Measurements from ENCODE around the gene FLOT2. TPM values are rescaled to one million over a fixed set of nuclear protein-coding genes. Genes with fewer than 3 reads are reported as not detected.

FLOT2 gene
- polyA plus RNA-seq, 2 of the 4 experiments (the other 2 are of a cell fraction): 66.4 to 78.6 TPM

DNA sequence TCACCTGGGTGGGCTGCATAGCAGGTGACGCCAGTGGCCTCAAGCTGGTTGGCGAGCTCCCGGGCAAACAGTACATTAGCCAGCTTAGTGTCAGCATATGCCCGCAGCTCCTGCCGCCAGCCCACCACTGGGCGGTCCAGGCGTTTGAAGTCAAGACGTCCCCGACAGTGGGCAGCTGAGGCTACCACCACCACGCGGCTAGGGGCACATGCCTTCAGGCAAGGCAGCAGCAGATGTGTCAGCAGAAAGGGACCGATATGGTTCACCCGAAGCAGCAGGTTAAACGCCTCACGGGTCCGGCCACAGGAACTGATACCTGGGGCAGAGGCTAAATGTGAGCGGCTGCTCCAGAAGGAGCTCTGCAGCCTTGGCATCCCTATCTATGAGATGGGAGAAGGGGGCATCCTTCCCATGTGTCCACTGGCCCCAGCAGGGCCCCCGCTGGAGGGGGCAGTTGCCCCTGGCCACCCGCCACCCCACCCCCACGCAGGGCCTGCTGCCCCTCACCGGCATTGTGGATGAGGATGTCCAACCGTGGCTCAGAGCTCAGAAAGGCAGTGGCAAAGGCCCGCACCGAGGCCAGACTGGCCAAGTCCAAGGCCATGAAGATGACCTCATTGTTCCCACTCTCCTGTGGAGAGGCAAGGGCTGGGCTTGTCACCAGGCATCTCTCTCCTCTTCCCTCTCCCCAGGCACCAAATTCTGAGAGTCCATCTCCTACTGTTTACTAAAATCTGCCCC lies 3.6 kb upstream of the FLOT2 start:
- Histone ChIP-seq H3K4me2 (peak overlapping the region; percentile 95; the same call in 2 of the 3 replicates), H3K9me3 (no peaks in the 10 kb centered on the region), H3K27ac (no peak overlapping the region), H3K4me1 (peaks cover 17% of the 10 kb centered on the region), H3K4me3 (no peak overlapping the region)
- ChIA-PET POLR2A (interaction anchor here (0.9 kb wide), 1 partner anchor 181 kb away, joined by 4 read pairs; the partner anchor contains the start of gene RPL23A), CTCF (interaction anchor here (0.6 to 34.7 kb wide), 14 partner anchors 10 to 214 kb away, joined by 3 to 685 read pairs (median 6); partner anchors contain the start of genes NEK8 and TLCD1)
- WGBS (ENCODE audit: missing lambda C conversion rate): 93% methylated on average over 21 of the region's 24 CpGs
- no peak for DNase-seq (ENCODE audit: low read depth in 1 of 2, low spot score in 1 of 2)
- FAIRE-seq: no peak
- TF ChIP-seq ZFP36 (IDR thresholded peaks at IDR 0.05; ENCODE audit: borderline replicate concordance, partially characterized antibody) (no peak), MYC (IDR thresholded peaks at IDR 0.05; ENCODE audit: borderline replicate concordance, low read length) (no peak), ZNF302 (CRISPR knock-in tag; IDR thresholded peaks at IDR 0.05) (no peak), JUN (IDR thresholded peaks at IDR 0.05) (no peak), NR3C1 (IDR thresholded peaks at IDR 0.05) (no peak), POLR2A (IDR thresholded peaks at IDR 0.05; ENCODE audit: low read length) (no peak), CHD4 (IDR thresholded peaks at IDR 0.05; ENCODE audit: borderline replicate concordance) (no peak), SREBF2 (IDR thresholded peaks at IDR 0.05) (no peak), RCOR1 (IDR thresholded peaks at IDR 0.05; ENCODE audit: low read depth, low read length) (no peak), KDM5A (IDR thresholded peaks at IDR 0.05) (no peak), FOSL2 (IDR thresholded peaks at IDR 0.05) (no peak), FOSL2 (CRISPR knock-in tag; IDR thresholded peaks at IDR 0.05) (no peak)
- TF ChIP-seq, protein P1, sequence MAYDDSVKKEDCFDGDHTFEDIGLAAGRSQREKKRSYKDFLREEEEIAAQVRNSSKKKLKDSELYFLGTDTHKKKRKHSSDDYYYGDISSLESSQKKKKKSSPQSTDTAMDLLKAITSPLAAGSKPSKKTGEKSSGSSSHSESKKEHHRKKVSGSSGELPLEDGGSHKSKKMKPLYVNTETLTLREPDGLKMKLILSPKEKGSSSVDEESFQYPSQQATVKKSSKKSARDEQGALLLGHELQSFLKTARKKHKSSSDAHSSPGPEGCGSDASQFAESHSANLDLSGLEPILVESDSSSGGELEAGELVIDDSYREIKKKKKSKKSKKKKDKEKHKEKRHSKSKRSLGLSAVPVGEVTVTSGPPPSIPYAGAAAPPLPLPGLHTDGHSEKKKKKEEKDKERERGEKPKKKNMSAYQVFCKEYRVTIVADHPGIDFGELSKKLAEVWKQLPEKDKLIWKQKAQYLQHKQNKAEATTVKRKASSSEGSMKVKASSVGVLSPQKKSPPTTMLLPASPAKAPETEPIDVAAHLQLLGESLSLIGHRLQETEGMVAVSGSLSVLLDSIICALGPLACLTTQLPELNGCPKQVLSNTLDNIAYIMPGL (CRISPR knock-in tag; IDR thresholded peaks at IDR 0.05; ENCODE audit: borderline replicate concordance): no peak
- TF ChIP-seq, protein P2, sequence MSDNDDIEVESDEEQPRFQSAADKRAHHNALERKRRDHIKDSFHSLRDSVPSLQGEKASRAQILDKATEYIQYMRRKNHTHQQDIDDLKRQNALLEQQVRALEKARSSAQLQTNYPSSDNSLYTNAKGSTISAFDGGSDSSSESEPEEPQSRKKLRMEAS (IDR thresholded peaks at IDR 0.05): no peak
- no peak for ATAC-seq

DNA sequence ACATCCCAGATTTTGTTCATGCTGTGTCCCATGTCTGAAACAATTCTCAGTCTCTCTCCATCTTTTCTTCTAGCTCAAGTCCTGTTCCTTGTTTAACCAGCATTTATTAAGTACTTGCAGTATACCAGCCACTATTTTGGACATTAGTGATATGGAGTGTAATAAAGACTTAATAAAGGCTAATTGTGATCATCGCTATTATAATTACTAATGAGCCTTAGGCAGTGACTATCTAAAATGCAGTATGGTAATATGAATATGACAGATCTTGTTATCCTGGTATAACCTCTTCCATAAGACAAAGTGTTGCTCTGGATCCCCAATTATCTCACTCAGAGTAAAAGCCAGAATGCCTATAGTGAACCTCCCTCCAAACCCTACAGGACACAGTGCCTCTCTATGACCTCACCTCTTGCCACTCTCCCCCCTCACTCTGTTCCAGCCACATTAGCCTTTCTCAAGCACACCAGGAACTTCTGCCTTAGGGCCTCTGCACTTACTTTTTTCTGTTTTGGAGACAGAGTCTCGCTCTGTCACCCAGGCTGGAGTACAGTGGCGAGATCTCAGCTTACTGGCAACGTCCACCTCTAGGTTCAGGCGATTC lies 1.8 kb upstream of the FLOT2 start:
- H3K9me3 ChIP-seq: no peaks in the 10 kb centered on the region
- 91% methylated on average over 5 of the region's 5 CpGs for WGBS (ENCODE audit: missing lambda C conversion rate)
- ChIA-PET CTCF (interaction anchor here (0.6 to 34.7 kb wide), 9 partner anchors 20 to 172 kb away, joined by 3 to 685 read pairs (median 20); partner anchors contain the start of genes NEK8 and TLCD1), POLR2A (no interaction called here)
- no peak for ATAC-seq
- H3K4me1 ChIP-seq: peaks cover 23% of the 10 kb centered on the region
- DNase-seq (ENCODE audit: low read depth in 1 of 2, low spot score in 1 of 2): no peak
- no peak overlapping the region for H3K4me2 ChIP-seq
- H3K27ac ChIP-seq: no peak overlapping the region
- FAIRE-seq: no peak
- TF ChIP-seq HOXA7 (CRISPR knock-in tag; IDR thresholded peaks at IDR 0.05): no peak
- TF ChIP-seq, protein P3, sequence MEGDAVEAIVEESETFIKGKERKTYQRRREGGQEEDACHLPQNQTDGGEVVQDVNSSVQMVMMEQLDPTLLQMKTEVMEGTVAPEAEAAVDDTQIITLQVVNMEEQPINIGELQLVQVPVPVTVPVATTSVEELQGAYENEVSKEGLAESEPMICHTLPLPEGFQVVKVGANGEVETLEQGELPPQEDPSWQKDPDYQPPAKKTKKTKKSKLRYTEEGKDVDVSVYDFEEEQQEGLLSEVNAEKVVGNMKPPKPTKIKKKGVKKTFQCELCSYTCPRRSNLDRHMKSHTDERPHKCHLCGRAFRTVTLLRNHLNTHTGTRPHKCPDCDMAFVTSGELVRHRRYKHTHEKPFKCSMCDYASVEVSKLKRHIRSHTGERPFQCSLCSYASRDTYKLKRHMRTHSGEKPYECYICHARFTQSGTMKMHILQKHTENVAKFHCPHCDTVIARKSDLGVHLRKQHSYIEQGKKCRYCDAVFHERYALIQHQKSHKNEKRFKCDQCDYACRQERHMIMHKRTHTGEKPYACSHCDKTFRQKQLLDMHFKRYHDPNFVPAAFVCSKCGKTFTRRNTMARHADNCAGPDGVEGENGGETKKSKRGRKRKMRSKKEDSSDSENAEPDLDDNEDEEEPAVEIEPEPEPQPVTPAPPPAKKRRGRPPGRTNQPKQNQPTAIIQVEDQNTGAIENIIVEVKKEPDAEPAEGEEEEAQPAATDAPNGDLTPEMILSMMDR (IDR thresholded peaks at IDR 0.05): no peak
- TF ChIP-seq, protein P4, sequence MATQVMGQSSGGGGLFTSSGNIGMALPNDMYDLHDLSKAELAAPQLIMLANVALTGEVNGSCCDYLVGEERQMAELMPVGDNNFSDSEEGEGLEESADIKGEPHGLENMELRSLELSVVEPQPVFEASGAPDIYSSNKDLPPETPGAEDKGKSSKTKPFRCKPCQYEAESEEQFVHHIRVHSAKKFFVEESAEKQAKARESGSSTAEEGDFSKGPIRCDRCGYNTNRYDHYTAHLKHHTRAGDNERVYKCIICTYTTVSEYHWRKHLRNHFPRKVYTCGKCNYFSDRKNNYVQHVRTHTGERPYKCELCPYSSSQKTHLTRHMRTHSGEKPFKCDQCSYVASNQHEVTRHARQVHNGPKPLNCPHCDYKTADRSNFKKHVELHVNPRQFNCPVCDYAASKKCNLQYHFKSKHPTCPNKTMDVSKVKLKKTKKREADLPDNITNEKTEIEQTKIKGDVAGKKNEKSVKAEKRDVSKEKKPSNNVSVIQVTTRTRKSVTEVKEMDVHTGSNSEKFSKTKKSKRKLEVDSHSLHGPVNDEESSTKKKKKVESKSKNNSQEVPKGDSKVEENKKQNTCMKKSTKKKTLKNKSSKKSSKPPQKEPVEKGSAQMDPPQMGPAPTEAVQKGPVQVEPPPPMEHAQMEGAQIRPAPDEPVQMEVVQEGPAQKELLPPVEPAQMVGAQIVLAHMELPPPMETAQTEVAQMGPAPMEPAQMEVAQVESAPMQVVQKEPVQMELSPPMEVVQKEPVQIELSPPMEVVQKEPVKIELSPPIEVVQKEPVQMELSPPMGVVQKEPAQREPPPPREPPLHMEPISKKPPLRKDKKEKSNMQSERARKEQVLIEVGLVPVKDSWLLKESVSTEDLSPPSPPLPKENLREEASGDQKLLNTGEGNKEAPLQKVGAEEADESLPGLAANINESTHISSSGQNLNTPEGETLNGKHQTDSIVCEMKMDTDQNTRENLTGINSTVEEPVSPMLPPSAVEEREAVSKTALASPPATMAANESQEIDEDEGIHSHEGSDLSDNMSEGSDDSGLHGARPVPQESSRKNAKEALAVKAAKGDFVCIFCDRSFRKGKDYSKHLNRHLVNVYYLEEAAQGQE (IDR thresholded peaks at IDR 0.05): no peak
- no peak for TF ChIP-seq RFX5 (IDR thresholded peaks at IDR 0.05)
- no peak overlapping the region for H3K4me3 ChIP-seq

All from A549 (cell line).